SK-N-DZ (cell line): ENCODE results near the gene CHCHD1. TPM values are rescaled to one million over a fixed set of nuclear protein-coding genes. Genes with fewer than 3 reads are reported as not detected.
"Not testable (repeated sequence)": the region's sequence is repeated elsewhere in the genome, so short reads cannot be mapped to it uniquely, and the experiment has no call there.

ENCODE experiments used
- DNase-seq: peaks from one replicate; pipeline ENCODE4 v3.0.0-alpha.2; 2015; ENCODE audit warnings: low spot score
- polyA plus RNA-seq, 2 experiments: library from polyadenylated mRNA; depleted of rRNA; stranded (reverse); fragments of >200 nt; gene quantifications; 2 replicates each; pipeline ENCODE4 v1.2.3, GENCODE V29; 2014

CHCHD1 gene
- 84.2 and 89.9 TPM in 2 replicates for polyA plus RNA-seq (2014; cell fraction: cytosol; rRNA removed)
- 63.6 and 77.6 TPM in 2 replicates for polyA plus RNA-seq (2014; cell fraction: nucleus; rRNA removed)

GRCh38 chr10:73781879-73782748 is at the start of gene CHCHD1:
TSS of gene CHCHD1 (plus strand) at chr10:73782048. CDS start at chr10:73782076, 28 bp downstream.
- peak; percentile 85 for DNase-seq

GRCh38 chr10:73732426-73732825 is 49.4 kb upstream of the CHCHD1 start:
- DNase-seq, result no peak

GRCh38 chr10:73732931-73733623 is 48.8 kb upstream of the CHCHD1 start:
- DNase-seq, result no peak

- no peak for DNase-seq
Measured at GRCh38 chr10:73734028-73734720, 47.7 kb upstream of the CHCHD1 start.

GRCh38 chr10:73734796-73735305 is 47.0 kb upstream of the CHCHD1 start:
- DNase-seq, result no peak

GRCh38 chr10:73740501-73741254 is 41.2 kb upstream of the CHCHD1 start:
- DNase-seq, result not testable (repeated sequence)

GRCh38 chr10:73742454-73742734 is 39.5 kb upstream of the CHCHD1 start:
- no peak for DNase-seq

GRCh38 chr10:73743327-73743904 is 38.4 kb upstream of the CHCHD1 start:
- DNase-seq, result no peak

- DNase-seq, result peak; percentile 98
Measured at GRCh38 chr10:73743905-73744663, 37.8 kb upstream of the CHCHD1 start, which contains the start of gene SEC24C. TSS of gene SEC24C (plus strand) at chr10:73744372. CDS start at chr10:73746833, 2,461 bp downstream.

- no peak for DNase-seq
Measured at GRCh38 chr10:73744664-73744975, 37.2 kb upstream of the CHCHD1 start.

- DNase-seq, result no peak
Measured at GRCh38 chr10:73746721-73747120, 35.1 kb upstream of the CHCHD1 start.

GRCh38 chr10:73750819-73751218 is 31.0 kb upstream of the CHCHD1 start:
- no peak for DNase-seq

GRCh38 chr10:73756183-73756582 is 25.7 kb upstream of the CHCHD1 start:
- no peak for DNase-seq

- no peak for DNase-seq
Measured at GRCh38 chr10:73758704-73759511, 22.9 kb upstream of the CHCHD1 start.

GRCh38 chr10:73759512-73760115 is 22.2 kb upstream of the CHCHD1 start:
- DNase-seq, result no peak

GRCh38 chr10:73761781-73762180 is 20.1 kb upstream of the CHCHD1 start:
- no peak for DNase-seq

GRCh38 chr10:73762915-73763314 is 18.9 kb upstream of the CHCHD1 start:
- DNase-seq, result no peak

GRCh38 chr10:73763343-73763742 is 18.5 kb upstream of the CHCHD1 start:
- DNase-seq, result no peak

GRCh38 chr10:73765066-73765465 is 16.8 kb upstream of the CHCHD1 start:
- no peak for DNase-seq
